Bone marrow (tissue), 2 donors: ENCODE results near the gene PTPRN2.
"Not testable (repeated sequence)": the region's sequence is repeated elsewhere in the genome, so short reads cannot be mapped to it uniquely, and the experiment has no call there.

Source experiments
- DNase-seq, 2 donors: peaks; one replicate each; lab custom pipeline; 2025; lab: John Stamatoyannopoulos, UW

The PTPRN2 gene

DNA sequence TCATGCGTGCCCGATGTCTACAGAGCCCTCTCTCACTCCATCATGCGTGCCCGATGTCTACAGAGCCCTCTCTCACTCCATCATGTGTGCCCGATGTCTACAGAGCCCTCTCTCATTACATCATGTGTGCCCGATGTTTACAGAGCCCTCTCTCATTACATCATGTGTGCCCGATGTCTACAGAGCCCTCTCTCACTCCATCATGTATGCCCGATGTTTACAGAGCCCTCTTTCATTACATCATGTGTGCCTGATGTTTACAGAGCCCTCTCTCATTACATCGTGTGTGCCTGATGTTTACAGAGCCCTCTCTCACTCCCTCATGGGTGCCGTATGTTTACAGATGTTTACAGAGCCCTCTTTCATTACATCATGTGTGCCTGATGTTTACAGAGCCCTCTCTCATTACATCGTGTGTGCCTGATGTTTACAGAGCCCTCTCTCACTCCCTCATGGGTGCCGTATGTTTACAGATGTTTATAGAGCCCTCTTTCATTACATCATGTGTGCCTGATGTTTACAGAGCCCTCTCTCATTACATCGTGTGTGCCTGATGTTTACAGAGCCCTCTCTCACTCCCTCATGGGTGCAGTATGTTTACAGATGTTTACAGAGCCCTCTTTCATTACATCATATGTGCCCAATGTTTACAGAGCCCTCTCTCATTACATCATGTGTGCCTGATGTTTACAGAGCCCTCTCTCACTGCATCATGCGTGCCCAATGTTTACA, 739.7 kb downstream of the PTPRN2 start:
- DNase-seq, result not testable (repeated sequence)

DNA sequence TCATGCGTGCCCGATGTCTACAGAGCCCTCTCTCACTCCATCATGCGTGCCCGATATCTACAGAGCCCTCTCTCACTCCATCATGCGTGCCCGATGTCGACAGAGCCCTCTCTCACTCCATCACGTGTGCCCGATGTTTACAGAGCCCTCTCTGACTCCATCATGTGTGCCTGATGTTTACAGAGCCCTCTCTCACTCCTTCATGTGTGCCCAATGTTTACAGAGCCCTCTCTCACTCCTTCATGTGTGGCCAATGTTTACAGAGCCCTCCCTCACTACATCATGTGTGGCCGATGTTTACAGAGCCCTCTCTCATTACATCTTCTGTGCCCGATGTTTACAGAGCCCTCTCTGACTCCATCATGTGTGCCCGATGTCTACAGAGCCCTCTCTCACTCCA, 740.9 kb downstream of the PTPRN2 start:
- not testable (repeated sequence) for DNase-seq

DNA sequence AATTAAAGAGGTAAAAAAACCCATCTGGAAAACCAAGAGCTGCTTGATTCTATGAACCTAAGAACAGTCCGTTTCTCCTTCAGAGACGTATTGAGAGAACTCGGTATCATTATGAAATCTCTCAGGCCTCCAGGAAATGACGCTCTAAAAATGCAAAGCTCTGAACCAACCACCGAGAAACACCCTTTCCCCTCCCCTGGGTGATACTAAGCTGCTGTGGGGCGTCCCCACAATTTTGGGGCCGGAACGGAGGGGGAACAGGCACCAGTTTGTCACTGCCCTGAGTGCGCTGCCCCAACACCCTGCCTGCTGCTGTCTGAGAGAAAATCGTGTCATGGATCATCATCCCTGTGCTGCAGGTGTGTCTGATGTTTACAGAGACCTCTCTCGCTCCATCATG, 741.4 kb downstream of the PTPRN2 start:
- no peak for DNase-seq

DNA sequence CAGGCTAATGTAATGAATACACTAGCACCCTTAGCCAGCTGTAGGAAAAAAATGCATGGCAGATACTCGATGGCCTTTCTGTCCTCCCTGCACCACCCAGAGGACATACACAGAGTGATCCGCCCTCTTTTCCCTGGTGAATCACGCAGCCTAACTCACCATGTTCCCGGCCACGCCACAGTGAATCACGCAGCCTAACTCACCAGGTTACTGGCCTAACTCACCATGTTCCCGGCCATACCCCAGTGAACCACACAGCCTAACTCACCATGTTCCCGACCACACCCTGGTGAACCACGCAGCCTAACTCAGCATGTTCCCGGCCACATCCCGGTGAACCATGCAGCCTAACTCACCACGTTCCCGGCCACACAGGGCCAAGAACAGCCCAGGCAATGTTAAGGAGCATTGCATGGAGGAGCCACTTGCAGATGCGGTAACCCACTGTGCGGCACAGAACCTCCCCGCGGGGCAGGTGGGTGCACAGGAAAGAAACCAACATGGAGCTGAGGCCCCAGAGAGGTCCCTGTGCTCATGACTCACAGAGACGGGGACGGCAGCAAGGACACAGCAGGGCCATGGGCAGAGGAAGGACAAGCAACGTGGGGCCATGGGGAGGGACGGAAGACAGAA, 742.3 kb downstream of the PTPRN2 start:
- no peak for DNase-seq

DNA sequence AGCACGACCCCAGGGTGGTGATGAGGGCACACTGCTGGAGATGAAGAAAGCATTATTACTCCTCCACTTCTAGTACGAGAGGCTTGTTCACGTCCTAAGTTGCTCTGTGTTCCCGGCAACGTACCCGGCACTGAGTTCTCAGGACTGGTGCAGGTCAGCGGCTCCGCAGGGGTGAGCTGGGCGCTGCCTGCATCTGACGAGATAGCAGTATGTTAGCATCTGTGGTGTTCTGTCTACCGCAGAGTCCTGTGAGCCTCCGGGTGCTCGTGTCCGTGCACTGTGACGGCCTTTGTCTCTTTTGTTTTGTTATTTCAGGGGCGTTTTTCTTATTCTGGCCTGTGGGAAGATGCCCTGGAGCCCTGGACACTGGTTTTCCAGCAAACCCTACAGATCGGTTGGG, 743.0 kb downstream of the PTPRN2 start:
- DNase-seq, result no peak

DNA sequence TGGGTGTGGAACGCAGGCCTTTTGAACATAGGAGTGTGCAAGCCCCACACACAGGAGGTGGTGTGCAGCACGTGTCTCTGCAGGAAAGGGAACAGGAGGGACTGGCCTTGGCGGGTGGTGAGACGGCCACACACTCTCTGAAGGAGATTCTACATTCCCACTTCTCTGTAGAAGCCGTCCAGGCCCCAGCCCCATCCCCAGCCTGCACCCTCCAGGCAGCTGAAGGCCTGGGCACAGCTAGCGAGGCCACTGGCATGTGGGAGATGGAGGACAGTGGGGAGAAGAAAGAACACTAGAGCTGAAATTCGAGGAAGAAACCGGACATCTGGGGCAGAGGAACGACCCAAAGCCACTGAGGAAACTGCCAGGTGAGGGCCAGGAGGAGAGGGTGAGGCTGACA, 743.5 kb downstream of the PTPRN2 start:
- DNase-seq, result no peak

DNA sequence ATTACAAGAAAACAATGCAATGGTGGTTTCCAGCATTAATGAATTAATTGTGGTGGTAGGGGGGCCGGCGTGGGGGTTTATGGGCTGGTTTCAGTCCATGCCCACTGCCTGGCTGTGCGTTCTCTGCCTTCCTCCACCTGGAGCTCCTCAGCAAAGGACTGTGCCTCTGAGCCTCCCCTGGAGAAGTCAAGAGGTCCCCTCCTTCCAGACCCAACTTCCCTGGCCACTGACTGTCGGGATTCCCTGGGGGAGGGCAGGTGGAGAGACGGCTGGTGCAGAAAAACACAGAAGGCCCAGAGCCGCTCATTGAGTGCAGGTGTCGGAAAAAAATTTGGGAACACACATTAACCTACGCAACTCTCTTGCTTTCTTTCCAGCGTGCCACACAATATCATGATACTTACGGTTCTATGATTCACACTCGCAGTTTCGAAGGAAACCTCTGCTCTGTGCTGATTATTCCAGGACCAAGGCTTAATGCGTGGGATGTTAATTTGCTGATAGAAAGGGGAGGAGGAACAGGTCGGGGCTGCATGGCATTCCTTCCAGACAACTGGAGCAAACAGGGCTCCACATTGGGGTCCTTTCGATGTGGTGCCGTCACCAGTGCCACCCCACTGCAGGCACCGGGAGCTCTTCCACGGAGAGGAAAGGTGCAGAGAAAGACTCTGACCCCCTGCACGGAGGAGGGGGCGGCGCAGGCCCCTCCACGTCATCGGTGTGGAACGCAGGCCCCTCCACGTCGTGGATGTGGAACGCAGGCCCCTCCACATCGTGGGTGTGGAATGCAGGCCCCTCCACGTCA, 744.1 kb downstream of the PTPRN2 start:
- DNase-seq, result no peak

DNA sequence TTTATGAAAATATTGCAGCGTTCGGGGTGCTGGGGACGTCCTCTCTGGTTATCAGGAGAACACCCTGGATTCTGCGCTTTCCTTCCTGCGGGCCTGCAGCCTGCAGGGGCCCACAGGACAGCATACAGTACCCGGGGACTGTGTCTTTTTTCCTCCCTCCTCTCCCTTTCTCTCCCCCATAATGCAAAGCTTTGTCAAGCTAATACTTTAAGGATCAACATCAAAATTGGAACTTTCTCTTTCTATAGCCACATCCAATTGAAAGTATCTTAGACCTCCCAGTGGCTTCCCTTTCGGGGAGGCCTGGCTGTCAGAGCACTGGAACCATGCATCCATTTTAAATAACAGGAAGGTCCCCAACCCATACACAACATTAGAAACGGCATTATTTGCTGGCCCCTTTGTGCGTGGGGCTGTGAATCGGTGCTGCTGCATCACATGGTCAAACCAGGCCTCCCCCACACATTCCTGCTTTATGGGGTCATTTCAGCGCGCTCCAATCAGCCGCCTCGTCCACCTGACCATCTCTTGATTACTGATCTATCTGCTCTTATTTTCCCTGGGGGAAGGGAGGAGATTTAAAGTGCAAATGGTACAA, 745.8 kb downstream of the PTPRN2 start:
- no peak for DNase-seq

DNA sequence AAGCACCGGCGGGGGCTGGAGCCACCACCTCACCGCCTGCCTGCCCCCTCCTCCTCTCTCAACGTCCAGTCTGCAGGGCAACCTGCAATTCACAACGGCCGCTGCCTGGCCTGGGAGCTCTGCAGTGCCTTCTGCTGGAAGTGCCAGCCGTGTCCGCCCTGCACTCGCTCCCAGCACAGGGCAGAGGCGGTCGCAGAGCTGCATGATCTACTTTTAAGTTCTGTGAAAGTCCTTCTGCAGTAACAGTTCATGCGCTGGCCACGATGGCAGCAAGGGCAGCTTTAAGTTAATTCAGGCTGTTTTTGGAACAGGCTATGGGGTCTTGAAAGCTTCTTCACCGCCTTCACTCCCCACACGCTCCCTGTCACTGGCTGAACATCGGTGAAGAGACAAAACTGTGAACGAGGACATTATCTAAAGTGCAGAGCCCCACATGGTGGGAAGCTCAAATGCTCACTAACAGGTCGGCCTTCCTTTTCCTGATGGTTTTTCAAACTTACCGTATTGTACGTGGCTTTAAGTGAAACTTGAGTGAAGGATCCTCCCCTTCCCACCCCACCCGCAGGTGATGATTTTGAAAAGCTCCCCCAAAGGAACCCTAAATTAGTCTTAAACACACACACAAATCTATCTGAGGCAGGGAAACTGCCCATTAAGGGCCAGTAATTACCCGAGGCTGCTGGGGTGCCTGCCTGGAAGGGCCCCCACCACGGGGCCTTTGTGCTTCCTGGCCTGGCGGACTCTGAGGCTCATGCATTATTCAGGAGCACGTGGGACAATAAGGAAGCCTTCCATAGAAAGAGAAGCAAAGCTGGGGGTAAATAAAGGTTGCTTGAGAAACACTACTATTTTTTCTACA, 746.5 kb downstream of the PTPRN2 start:
- no peak for DNase-seq

DNA sequence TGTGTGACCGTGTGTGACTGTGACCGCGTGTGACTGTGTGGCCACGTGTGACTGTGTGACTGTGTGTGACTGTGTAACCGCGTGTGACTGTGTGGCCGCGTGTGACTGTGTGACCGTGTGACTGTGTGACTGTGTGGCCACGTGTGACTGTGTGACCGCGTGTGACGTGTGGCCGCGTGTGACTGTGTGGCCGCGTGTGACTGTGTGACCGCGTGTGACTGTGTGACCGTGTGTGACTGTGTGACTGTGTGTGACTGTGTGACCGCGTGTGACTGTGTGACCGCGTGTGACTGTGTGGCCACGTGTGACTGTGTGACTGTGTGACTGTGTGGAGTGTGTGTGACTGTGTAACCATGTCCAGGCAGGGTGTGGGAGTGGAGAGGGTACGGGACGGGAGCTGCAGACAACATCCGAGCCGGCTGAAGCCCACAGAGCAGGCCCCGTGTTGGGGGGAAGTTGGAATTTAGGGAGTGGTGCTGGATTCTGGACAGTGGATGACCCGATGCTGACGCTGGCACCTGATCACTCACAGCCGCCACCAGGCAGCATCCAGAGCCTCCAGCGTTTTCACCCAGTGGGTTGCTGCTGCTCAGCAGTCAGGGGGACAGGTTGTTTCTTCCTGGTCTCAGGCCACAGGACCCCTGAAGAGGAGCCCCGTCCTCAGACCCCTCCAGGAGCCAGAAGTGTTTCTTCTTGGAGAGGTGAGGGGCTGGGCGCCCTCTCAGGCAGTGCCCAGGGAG, 747.3 kb downstream of the PTPRN2 start:
- no peak for DNase-seq

DNA sequence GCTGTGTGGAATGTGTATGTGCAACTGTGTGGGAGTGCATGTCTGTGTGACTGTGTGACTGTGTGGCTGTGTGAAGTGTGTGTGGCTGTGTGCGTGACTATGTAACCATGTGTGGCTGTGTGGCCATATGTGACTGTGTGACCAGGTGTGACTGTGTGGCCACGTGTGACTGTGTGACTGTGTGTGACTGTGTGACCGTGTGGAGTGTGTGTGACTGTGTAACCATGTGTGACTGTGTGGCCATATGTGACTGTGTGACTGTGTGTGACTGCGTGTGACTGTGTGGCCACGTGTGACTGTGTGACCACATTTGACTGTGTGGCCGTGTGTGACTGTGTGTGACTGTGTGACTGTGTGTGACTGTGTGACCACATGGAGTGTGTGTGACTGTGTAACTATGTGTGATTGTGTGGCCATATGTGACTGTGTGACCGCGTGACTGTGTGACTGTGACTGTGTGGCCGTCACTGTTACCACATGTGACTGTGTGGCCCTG, 747.9 kb downstream of the PTPRN2 start:
- DNase-seq, result no peak

DNA sequence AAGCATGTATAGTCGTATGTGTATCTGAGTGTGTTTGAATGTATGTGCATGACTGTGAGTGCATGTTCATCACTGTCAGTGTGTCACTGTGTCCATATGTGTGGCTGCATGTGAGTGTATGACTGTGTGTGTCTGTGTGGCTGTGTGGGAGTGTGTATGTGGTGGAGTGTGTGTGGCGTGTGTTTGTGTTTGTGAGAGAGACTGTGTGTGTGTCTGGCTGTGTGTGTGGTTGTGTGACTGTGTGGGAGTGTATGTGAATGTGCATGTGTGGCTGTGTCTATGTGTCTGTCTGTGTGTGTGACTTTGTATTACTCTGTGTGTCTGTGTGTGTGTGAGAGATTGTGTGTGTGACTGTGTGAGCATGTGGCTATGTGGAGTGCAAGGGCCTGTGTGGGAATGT, 748.4 kb downstream of the PTPRN2 start:
- DNase-seq, result no peak

DNA sequence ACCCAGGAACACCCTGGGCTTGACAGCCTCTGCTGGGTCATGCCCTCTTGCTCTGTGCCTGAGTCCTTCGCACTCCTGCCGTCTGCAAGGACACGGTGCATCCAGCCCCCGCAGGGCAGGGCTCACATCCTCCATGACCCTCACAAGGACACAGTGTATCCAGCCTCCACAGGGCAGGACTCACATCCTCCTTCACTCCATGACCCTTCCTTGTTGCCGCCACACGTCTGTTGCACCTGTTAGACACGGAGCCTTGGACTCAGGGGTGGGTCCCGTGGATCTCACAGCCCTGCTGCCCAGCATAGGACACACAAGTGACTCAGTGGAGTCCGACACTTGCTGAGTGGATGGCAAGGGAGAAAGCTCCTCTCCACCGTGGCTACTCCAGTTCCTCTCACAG, 750.1 kb downstream of the PTPRN2 start:
- DNase-seq, result no peak

DNA sequence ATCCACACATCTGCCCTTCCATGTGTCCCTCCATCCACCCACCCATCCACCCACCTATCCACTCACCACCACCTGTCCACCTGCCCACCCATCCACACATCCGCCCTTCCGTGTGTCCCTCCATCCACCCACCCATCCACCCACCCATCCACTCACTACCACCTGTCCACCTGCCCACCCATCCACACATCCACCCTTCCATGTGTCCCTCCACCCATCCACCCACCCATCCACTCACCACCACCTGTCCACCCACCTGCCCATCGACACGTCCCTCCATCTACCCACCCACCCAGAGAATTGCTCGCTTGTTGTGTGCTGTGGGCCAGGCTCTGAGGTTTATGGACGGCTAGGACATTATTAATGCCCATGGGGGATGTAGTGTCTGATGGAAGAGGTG, 750.6 kb downstream of the PTPRN2 start:
- DNase-seq, result no peak

DNA sequence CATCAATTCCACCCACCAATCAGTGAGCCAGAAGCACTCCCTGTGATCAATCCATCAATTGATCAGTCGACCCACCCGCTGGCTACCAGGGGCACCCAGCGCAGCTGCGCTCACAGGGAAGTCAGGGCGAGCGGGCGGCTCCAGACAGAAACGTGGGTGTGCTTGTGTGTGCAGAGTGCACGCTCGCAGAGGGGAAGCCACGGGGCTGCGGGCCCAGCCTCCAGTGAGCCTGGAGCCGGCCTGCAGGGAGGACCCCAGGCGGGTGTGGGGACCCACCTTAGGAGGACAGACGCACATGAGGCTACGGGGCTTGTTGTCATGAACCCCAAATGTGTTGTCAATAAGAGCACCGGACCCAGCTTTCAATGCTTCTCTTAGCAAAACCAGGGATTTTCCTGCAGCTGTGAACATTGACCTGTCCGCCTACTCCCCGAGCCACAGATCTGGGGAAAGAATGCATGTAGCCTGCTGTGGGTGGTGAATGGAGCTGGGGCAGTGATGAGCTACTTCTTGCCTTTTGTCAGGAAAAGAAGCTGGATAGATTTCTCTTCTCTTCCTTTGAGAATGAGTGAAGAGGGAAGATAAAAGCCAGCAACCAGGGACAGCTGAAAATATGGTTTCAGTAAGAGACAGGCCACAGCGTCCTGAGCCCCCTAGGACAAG, 753.0 kb downstream of the PTPRN2 start:
- DNase-seq, result no peak

DNA sequence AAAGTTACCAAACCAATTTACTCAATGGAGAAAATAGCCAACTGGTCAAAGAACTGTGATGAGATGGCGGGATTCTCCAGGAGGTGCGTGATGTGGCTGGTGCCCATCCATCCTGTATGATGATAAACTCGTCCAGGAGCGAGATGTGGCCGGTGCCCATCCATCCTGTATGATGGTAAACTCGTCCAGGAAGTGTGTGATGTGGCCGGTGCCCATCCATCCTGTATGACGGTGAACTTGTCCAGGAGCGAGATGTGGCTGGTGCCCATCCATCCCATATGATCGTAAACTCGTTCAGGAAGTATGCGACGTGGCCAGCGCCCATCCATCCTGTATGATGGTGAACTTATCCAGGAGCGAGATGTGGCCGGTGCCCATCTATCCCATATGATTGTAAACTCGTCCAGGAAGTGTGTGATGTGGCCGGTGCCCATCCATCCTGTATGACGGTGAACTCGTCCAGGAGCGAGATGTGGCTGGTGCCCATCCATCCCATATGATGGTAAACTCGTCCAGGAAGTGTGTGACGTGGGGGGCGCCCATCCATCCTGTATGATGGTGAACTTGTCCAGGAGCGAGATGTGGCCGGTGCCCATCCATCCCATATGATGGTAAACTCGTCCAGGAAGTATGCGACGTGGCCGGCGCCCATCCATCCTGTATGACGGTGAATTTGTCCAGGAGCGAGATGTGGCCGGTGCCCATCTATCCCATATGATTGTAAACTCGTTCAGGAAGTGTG, 754.6 kb downstream of the PTPRN2 start:
- no peak for DNase-seq

DNA sequence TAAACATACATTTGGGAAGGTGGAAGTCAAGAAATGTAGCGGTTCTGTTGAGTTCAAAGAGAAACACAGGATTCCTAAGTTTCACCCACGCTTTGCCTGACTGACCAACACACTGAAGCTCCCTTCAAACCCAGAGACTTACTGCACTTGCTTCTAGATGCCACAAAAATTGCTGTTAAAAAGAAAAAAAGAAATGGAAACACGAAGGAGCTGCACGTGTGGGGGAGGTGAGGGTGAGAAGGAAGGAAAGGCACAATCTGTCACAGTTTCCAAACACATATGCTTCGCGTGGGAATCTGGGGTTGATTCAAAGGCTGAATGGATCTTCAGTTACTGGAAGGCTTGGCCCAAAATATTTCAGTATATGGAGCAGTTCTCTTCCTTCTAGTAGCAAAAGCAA, 755.2 kb downstream of the PTPRN2 start:
- no peak for DNase-seq

DNA sequence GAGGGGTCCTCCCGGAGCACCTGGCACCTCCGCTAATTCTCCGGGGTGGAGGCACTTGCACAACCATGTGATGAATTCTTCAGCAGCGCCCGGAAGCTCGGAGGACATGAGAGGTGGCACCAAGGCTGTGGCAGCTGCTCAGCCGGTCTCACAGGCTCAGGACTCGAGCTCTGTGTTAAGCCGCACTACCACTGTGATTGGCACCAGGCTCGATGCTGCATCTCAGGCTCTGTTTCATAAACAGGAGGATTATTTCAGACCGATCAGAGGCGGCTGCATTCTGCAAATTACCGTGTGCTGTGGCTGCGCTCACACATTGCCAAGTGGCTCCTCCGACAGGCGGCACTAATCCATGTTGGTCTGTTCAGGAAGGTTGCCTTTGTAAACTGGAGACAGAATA, 755.6 kb downstream of the PTPRN2 start:
- no peak for DNase-seq

DNA sequence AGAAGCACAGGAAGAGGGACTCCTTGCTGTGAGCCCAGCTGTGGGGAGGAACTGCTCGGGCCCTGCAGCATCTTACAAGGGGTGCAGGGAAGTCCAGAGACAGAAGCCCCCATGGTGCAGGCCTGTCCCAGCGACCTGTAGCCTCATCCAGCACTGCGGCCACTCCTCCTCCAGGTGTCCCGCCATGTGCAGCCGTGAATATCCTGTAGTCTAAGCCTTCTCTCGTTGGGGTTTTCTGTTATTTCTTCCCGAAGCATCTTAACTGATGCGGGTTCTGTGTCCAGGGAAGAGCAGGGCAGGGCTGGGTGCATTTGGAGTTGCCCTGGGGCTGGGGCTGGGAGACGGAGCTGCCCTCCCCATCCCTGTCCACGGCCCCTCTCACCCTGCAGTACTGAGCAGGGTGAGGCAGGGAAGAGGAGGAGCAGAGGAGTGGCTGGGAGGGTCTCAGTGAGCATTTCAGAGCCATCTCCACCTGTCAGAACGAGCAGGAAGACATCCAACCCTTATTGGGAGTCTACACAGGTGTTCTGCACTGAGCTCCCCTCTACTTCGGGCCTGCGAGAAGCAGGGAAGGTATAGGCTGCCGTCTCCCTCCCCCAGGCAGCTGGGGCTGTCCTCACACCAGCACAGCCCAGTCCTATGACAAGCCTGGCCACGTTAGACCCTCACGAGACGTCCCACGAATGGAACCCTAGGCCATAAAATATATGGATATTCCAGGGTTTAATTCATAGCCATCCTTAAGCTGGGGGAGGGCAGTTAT, 756.3 kb downstream of the PTPRN2 start:
- no peak for DNase-seq
